ENCODE results near the gene JDP2. TPM values are rescaled to one million over a fixed set of nuclear protein-coding genes. Genes with fewer than 3 reads are reported as not detected.
A peak's percentile ranks its signal among the peaks of the same experiment; 100 is the strongest.
"Not testable (repeated sequence)": the region's sequence is repeated elsewhere in the genome, so short reads cannot be mapped to it uniquely, and the experiment has no call there.

The JDP2 gene
- total RNA-seq, 1 experiment from 2014 or later: 22.8 TPM

GRCh38 chr14:75381642-75382041 lies 46.2 kb upstream of the JDP2 start:
- H3K79me2 ChIP-seq (ENCODE audit: insufficient read depth, low read length): no peaks in the 10 kb centered on the region
- no peak overlapping the region for H3K14ac ChIP-seq (ENCODE audit: insufficient read depth, low read length)
- H2BK5ac ChIP-seq (ENCODE audit: insufficient read length, low read length): no peak overlapping the region
- Mint-ChIP-seq H3K36me3 (ENCODE audit: insufficient read depth in 1 of 3, low read depth in 3 of 3) (no peaks in the 10 kb centered on the region), H3K4me3 (no peak overlapping the region), H3K27ac (peak overlapping the region in 2 of 3 experiments; percentile 39 to 44; a peak in 3 of 7 replicates), H3K27me3 (ENCODE audit: low read depth) (peaks cover 10% of the 10 kb centered on the region), H3K4me1 (peaks cover 20 to 21% of the 10 kb centered on the region in 2 experiments), H3K9me3 (no peaks in the 10 kb centered on the region; a peak in 2 of 5 replicates)
- H4K8ac ChIP-seq (replicated peaks; ENCODE audit: insufficient read length, low read depth, low read length): no peak overlapping the region
- H3K23me2 ChIP-seq (ENCODE audit: insufficient read length, low read depth, low read length, poor library complexity, severe bottlenecking): no peaks in the 10 kb centered on the region
- H3K18ac ChIP-seq (ENCODE audit: insufficient read length, low read depth, low read length): no peak overlapping the region
- H4K5ac ChIP-seq (ENCODE audit: insufficient read length, low read depth, low read length): no peak overlapping the region
- no peak overlapping the region for H2BK15ac ChIP-seq (ENCODE audit: low read depth, low read length)
- H2BK12ac ChIP-seq (ENCODE audit: insufficient read length, low read depth, low read length): no peak overlapping the region
- no peaks in the 10 kb centered on the region for H3K27me3 ChIP-seq (ENCODE audit: insufficient read depth, low read length)
- no peak overlapping the region for H3K56ac ChIP-seq (ENCODE audit: insufficient read length, low read depth, low read length)
- no peak for DNase-seq
- no peaks in the 10 kb centered on the region for H4K20me1 ChIP-seq (ENCODE audit: control insufficient read depth, insufficient read depth, insufficient read length)
- TF ChIP-seq, protein P1, sequence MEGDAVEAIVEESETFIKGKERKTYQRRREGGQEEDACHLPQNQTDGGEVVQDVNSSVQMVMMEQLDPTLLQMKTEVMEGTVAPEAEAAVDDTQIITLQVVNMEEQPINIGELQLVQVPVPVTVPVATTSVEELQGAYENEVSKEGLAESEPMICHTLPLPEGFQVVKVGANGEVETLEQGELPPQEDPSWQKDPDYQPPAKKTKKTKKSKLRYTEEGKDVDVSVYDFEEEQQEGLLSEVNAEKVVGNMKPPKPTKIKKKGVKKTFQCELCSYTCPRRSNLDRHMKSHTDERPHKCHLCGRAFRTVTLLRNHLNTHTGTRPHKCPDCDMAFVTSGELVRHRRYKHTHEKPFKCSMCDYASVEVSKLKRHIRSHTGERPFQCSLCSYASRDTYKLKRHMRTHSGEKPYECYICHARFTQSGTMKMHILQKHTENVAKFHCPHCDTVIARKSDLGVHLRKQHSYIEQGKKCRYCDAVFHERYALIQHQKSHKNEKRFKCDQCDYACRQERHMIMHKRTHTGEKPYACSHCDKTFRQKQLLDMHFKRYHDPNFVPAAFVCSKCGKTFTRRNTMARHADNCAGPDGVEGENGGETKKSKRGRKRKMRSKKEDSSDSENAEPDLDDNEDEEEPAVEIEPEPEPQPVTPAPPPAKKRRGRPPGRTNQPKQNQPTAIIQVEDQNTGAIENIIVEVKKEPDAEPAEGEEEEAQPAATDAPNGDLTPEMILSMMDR (conservative IDR thresholded peaks at IDR 0.05): no peak
- no peak overlapping the region for H3K4ac ChIP-seq (ENCODE audit: low read depth, low read length)
- H2BK20ac ChIP-seq (ENCODE audit: low read depth, low read length, poor library complexity, severe bottlenecking): no peak overlapping the region
- H3K4me2 ChIP-seq (ENCODE audit: insufficient read depth, insufficient read length, low read length): no peak overlapping the region
- H3K79me1 ChIP-seq (ENCODE audit: insufficient read depth, low read depth, low read length, poor library complexity, severe bottlenecking): no peaks in the 10 kb centered on the region
- no peaks in the 10 kb centered on the region for H3K9me3 ChIP-seq (ENCODE audit: control insufficient read depth, low read depth, low read length)
- H4K91ac ChIP-seq (ENCODE audit: insufficient read length, low read depth, low read length): no peak overlapping the region
- no peak overlapping the region for H3K27ac ChIP-seq (ENCODE audit: insufficient read length, low read depth, low read length)
- H3T11ph ChIP-seq (ENCODE audit: low read length): no peak overlapping the region
- no peak overlapping the region for H2BK120ac ChIP-seq (ENCODE audit: low read depth, low read length, poor library complexity, severe bottlenecking)
- no peak overlapping the region for H2AFZ ChIP-seq (ENCODE audit: low read length)
- no peak overlapping the region for H2AK5ac ChIP-seq (ENCODE audit: insufficient read length, low read length)
- H3K4me1 ChIP-seq (ENCODE audit: insufficient read depth, low read length): no peaks in the 10 kb centered on the region; the same call in 1 of the 2 replicates
- H3K9ac ChIP-seq (ENCODE audit: extremely low read depth, insufficient read length, low read length): no peak overlapping the region
- no peak overlapping the region for H3K23ac ChIP-seq (ENCODE audit: insufficient read length, low read depth, low read length)

DNA sequence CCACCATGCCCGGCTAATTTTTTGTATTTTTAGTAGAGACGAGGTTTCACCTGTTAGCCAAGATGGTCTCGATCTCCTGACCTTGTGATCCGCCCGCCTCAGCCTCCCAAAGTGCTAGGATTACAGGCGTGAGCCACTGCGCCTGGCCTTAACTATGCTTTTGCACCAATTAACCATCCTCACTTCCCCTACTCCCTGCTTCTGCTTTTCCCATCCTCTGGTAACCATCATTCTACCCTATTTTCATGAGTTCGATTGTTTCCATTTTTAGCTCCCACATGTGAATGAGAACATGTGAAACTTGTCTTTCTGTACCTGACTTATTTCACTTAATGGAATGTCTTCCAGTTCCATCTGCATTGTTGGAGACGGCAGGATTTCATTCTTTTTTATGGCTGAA lies 44.6 kb upstream of the JDP2 start:
- H3K36me3 Mint-ChIP-seq (ENCODE audit: insufficient read depth in 1 of 3, low read depth in 3 of 3); H3K23ac ChIP-seq (ENCODE audit: insufficient read length, low read depth, low read length); H3K27me3 ChIP-seq (ENCODE audit: insufficient read depth, low read length); H2BK20ac ChIP-seq (ENCODE audit: low read depth, low read length, poor library complexity, severe bottlenecking); H2BK5ac ChIP-seq (ENCODE audit: insufficient read length, low read length); H4K91ac ChIP-seq (ENCODE audit: insufficient read length, low read depth, low read length); H2BK12ac ChIP-seq (ENCODE audit: insufficient read length, low read depth, low read length); H3K27ac ChIP-seq (ENCODE audit: insufficient read length, low read depth, low read length); H3K79me2 ChIP-seq (ENCODE audit: insufficient read depth, low read length); H3K9ac ChIP-seq (ENCODE audit: extremely low read depth, insufficient read length, low read length); H3K9me3 ChIP-seq (ENCODE audit: control insufficient read depth, low read depth, low read length); H3K4ac ChIP-seq (ENCODE audit: low read depth, low read length); H4K20me1 ChIP-seq (ENCODE audit: control insufficient read depth, insufficient read depth, insufficient read length); H3K9me3 Mint-ChIP-seq; H3K79me1 ChIP-seq (ENCODE audit: insufficient read depth, low read depth, low read length, poor library complexity, severe bottlenecking); H3K4me1 ChIP-seq (ENCODE audit: insufficient read depth, low read length); H3K27ac Mint-ChIP-seq; H2BK120ac ChIP-seq (ENCODE audit: low read depth, low read length, poor library complexity, severe bottlenecking); H2AFZ ChIP-seq (ENCODE audit: low read length); DNase-seq; H4K8ac ChIP-seq (replicated peaks; ENCODE audit: insufficient read length, low read depth, low read length); H2AK5ac ChIP-seq (ENCODE audit: insufficient read length, low read length); H4K5ac ChIP-seq (ENCODE audit: insufficient read length, low read depth, low read length); H3T11ph ChIP-seq (ENCODE audit: low read length); H3K14ac ChIP-seq (ENCODE audit: insufficient read depth, low read length); H3K4me2 ChIP-seq (ENCODE audit: insufficient read depth, insufficient read length, low read length); H2BK15ac ChIP-seq (ENCODE audit: low read depth, low read length); H3K18ac ChIP-seq (ENCODE audit: insufficient read length, low read depth, low read length); H3K56ac ChIP-seq (ENCODE audit: insufficient read length, low read depth, low read length); H3K27me3 Mint-ChIP-seq (ENCODE audit: low read depth); H3K4me3 Mint-ChIP-seq; H3K23me2 ChIP-seq (ENCODE audit: insufficient read length, low read depth, low read length, poor library complexity, severe bottlenecking): not testable (repeated sequence)
- peaks cover 20 to 21% of the 10 kb centered on the region in 2 experiments for H3K4me1 Mint-ChIP-seq
- no CpG with 5 or more reads among the region's 9 CpGs for WGBS (ENCODE audit: extremely low coverage, insufficient read length, low lambda C conversion rate)
